MM.1S (cell line): Measurements from ENCODE around the gene ITGB2.

Experiments used
- CTCF ChIP-seq: fragments of 300-600 bp; sonication (generic); IDR thresholded peaks from 2 replicates; pipeline ENCODE4 v1.5.1; 2016; ENCODE audit warnings: antibody characterized with exemption, low read length, mixed read lengths
- EZH2 ChIP-seq: fragments of 300-600 bp; sonication (generic); optimal IDR thresholded peaks from 2 replicates; pipeline ENCODE3; 2017; ENCODE audit warnings: low read depth, mild to moderate bottlenecking, antibody characterized with exemption, low read length, mixed read lengths

- no peak for TF ChIP-seq CTCF
- TF ChIP-seq EZH2 = no peak
These were observed 20.0 kb downstream of the ITGB2 start for GRCh38 chr21:44900559-44901251.
